Measurements from ENCODE around the gene SRD5A3. TPM values are rescaled to one million over a fixed set of nuclear protein-coding genes. Genes with fewer than 3 reads are reported as not detected.
"Not testable (repeated sequence)": the region's sequence is repeated elsewhere in the genome, so short reads cannot be mapped to it uniquely, and the experiment has no call there.

The SRD5A3 gene
- total and polyA plus RNA-seq, 2 donors = 13.0 to 14.4 TPM

DNA sequence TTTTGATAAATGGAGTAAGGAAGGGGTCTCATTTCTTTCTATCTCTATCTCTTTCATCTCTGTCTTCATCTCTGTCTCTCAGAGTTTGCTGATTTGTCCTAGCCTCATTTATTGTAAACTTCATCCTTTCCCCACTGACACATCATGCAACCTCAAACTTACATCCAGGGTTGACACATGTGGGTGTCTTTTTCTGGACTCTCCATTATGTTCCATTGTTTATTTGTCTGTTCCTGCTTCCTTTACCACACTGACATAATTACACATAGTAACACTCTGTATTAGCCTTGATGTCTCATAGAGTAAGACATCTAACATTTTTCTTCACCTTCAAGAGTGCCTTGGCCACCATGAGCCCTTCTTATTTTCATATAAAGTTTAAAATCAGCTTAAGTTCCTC is 8.1 kb upstream of the SRD5A3 start:
- no peak overlapping the region for H3K27ac ChIP-seq (ENCODE audit: low read depth in 1 of 2, low read length in 1 of 2)
- H3K36me3 ChIP-seq (ENCODE audit: control insufficient read depth in 2 of 2, insufficient read depth in 2 of 2, low read length in 1 of 2) = no peaks in the 10 kb centered on the region
- no peak overlapping the region for H3K4me3 ChIP-seq (ENCODE audit: low read length in 2 of 2)
- no peaks in the 10 kb centered on the region for H3K27me3 ChIP-seq (ENCODE audit: control insufficient read depth in 2 of 2, insufficient read depth in 1 of 2, low read length in 1 of 2)
- peaks cover 0 to 3% of the 10 kb centered on the region in 2 donors for H3K4me1 ChIP-seq (ENCODE audit: control insufficient read depth in 2 of 2, insufficient read depth in 2 of 2, low read length in 2 of 2)
- no peak for DNase-seq (ENCODE audit: low read depth in 6 of 9, low spot score in 9 of 9)
- H3K9me3 ChIP-seq (ENCODE audit: control insufficient read depth in 2 of 2, insufficient read depth in 1 of 2, low read length in 1 of 2) = peaks cover 0 to 7% of the 10 kb centered on the region in 2 donors

DNA sequence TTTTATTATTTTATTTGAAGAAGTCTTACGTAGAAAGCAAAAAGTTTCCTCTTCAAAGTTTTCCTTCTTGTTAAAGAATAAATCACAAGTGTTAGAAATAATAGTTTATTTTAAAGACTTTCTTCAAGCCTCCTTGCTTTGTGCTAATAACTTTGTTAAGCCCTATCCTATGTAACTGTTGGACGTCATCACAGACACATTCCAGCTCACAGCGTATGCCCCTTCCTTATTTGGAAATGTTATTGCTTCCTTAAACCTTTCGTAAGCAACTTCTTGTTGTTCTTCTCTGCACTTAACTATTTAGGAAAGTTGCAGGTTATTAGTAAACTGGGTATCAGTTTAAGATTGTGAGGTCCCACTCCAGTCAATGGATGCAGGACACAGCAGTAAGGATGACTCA is 7.6 kb upstream of the SRD5A3 start:
- Histone ChIP-seq H3K27me3 (ENCODE audit: control insufficient read depth in 2 of 2, insufficient read depth in 1 of 2, low read length in 1 of 2) (no peaks in the 10 kb centered on the region), H3K4me3 (ENCODE audit: low read length in 2 of 2) (no peak overlapping the region), H3K9me3 (ENCODE audit: control insufficient read depth in 2 of 2, insufficient read depth in 1 of 2, low read length in 1 of 2) (peaks cover 0 to 7% of the 10 kb centered on the region in 2 donors), H3K4me1 (ENCODE audit: control insufficient read depth in 2 of 2, insufficient read depth in 2 of 2, low read length in 2 of 2) (peaks cover 0 to 3% of the 10 kb centered on the region in 2 donors), H3K36me3 (ENCODE audit: control insufficient read depth in 2 of 2, insufficient read depth in 2 of 2, low read length in 1 of 2) (no peaks in the 10 kb centered on the region), H3K27ac (ENCODE audit: low read depth in 1 of 2, low read length in 1 of 2) (no peak overlapping the region)
- 95% methylated on average over 4 of the region's 4 CpGs for WGBS
- DNase-seq (ENCODE audit: low read depth in 6 of 9, low spot score in 9 of 9) = no peak

DNA sequence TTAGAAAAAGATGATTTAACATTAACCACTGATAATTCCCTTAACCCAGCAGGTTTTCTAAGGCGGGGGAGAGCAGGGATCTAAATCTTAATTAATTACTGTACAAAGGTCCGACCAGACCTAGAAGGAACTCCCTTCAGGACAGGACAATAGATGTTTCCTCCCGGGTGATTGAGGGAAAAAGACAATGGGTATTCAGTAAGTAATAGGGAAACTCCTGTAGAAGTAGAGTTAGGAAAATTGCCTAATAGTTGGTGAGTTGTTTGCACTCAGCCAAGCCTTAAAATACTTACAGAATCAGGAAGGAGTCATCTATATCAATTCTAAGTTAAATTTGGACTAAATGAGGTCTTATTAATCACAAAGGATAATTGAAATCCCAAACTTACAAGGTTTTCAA is 5.8 kb upstream of the SRD5A3 start:
- Histone ChIP-seq H3K4me1 (ENCODE audit: control insufficient read depth in 2 of 2, insufficient read depth in 2 of 2, low read length in 2 of 2) (peaks cover 0 to 3% of the 10 kb centered on the region in 2 donors), H3K4me3 (ENCODE audit: low read length in 2 of 2) (no peak overlapping the region), H3K9me3 (ENCODE audit: control insufficient read depth in 2 of 2, insufficient read depth in 1 of 2, low read length in 1 of 2) (peaks cover 0 to 7% of the 10 kb centered on the region in 2 donors), H3K27me3 (ENCODE audit: control insufficient read depth in 2 of 2, insufficient read depth in 1 of 2, low read length in 1 of 2) (no peaks in the 10 kb centered on the region), H3K36me3 (ENCODE audit: control insufficient read depth in 2 of 2, insufficient read depth in 2 of 2, low read length in 1 of 2) (no peaks in the 10 kb centered on the region), H3K27ac (ENCODE audit: low read depth in 1 of 2, low read length in 1 of 2) (no peak overlapping the region)
- 78% methylated on average over 3 of the region's 3 CpGs for WGBS
- no peak for DNase-seq (ENCODE audit: low read depth in 6 of 9, low spot score in 9 of 9)

DNA sequence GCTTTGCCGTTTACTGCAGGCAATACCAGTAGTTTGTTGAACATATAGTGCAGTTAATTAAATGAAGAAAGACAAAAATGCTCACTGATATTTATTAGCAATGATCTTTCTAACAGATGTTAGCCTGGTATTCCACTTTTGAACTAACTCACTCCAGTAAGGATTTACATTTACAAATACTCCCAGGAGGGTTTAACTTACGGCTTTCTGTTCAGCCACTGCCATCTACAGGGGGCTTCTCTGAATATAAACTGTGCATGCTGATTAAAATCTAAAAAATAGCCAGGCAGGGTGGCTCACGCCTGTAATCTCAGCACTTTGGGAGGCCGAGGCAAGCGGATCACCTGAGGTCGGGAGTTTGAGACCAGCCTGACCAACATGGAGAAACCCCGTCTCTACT is 2.2 kb upstream of the SRD5A3 start:
- Histone ChIP-seq H3K4me3 (ENCODE audit: low read length in 2 of 2) (no peak overlapping the region), H3K36me3 (ENCODE audit: control insufficient read depth in 2 of 2, insufficient read depth in 2 of 2, low read length in 1 of 2) (no peaks in the 10 kb centered on the region), H3K27ac (ENCODE audit: low read depth in 1 of 2, low read length in 1 of 2) (no peak overlapping the region), H3K9me3 (ENCODE audit: control insufficient read depth in 2 of 2, insufficient read depth in 1 of 2, low read length in 1 of 2) (no peaks in the 10 kb centered on the region), H3K4me1 (ENCODE audit: control insufficient read depth in 2 of 2, insufficient read depth in 2 of 2, low read length in 2 of 2) (peaks cover 8 to 10% of the 10 kb centered on the region in 2 donors), H3K27me3 (ENCODE audit: control insufficient read depth in 2 of 2, insufficient read depth in 1 of 2, low read length in 1 of 2) (no peaks in the 10 kb centered on the region)
- DNase-seq (ENCODE audit: low read depth in 6 of 9, low spot score in 9 of 9) = no peak
- WGBS = 96% methylated on average over 7 of the region's 7 CpGs

DNA sequence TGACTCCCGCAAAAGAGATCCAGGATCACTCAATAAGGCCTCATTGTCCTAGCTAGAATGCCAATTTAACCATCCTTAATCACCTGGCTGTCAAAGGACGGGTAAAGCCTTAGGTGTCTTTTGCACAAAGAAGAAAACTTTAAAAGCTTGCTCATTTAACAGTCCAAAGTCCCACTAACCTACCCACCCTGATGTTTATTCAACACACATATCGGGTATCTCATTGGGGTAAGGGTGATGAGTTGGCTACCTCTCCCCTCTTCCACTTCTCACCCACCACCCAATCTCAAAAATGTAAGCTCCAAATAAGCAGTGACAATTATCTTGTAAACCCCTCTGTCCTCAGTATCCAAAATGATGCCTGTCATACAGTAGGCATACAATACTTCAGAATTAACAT is 988 bp upstream of the SRD5A3 start:
- Histone ChIP-seq H3K27ac (ENCODE audit: low read depth in 1 of 2, low read length in 1 of 2) (no peak overlapping the region), H3K36me3 (ENCODE audit: control insufficient read depth in 2 of 2, insufficient read depth in 2 of 2, low read length in 1 of 2) (no peaks in the 10 kb centered on the region), H3K4me3 (ENCODE audit: low read length in 2 of 2) (no peak overlapping the region), H3K9me3 (ENCODE audit: control insufficient read depth in 2 of 2, insufficient read depth in 1 of 2, low read length in 1 of 2) (no peaks in the 10 kb centered on the region), H3K4me1 (ENCODE audit: control insufficient read depth in 2 of 2, insufficient read depth in 2 of 2, low read length in 2 of 2) (peaks cover 8 to 10% of the 10 kb centered on the region in 2 donors), H3K27me3 (ENCODE audit: control insufficient read depth in 2 of 2, insufficient read depth in 1 of 2, low read length in 1 of 2) (no peaks in the 10 kb centered on the region)
- DNase-seq (ENCODE audit: low read depth in 6 of 9, low spot score in 9 of 9) = no peak
- WGBS = 95% methylated on average over 3 of the region's 3 CpGs

DNA sequence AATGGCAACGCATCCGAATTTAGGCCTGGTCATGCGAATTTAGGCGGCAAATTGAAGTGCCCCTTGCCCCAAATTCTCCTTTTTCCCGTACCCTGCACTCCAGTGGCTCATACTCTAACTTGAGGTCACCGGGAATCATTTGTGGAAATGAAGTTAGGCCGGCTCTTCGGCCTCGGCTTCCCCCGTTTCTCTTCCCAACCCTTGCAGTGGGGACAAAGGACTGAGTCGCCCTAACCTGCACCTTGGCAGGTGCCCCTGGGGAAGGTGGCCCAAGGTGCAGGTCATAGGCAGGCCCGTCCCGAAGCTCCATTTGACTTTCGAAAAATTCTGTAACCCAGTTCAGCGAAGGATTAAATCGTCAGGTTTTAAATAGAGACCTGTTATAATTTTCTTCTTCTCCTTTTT is 811 bp downstream of the SRD5A3 start:
- Histone ChIP-seq H3K27ac (ENCODE audit: low read depth in 1 of 2, low read length in 1 of 2) (peak overlapping the region; percentile 50 to 69), H3K4me1 (ENCODE audit: control insufficient read depth in 2 of 2, insufficient read depth in 2 of 2, low read length in 2 of 2) (peaks cover 8 to 10% of the 10 kb centered on the region in 2 donors), H3K9me3 (ENCODE audit: control insufficient read depth in 2 of 2, insufficient read depth in 1 of 2, low read length in 1 of 2) (no peaks in the 10 kb centered on the region), H3K27me3 (ENCODE audit: control insufficient read depth in 2 of 2, insufficient read depth in 1 of 2, low read length in 1 of 2) (no peaks in the 10 kb centered on the region), H3K4me3 (ENCODE audit: low read length in 2 of 2) (peak overlapping the region; percentile 68 to 78), H3K36me3 (ENCODE audit: control insufficient read depth in 2 of 2, insufficient read depth in 2 of 2, low read length in 1 of 2) (no peaks in the 10 kb centered on the region)
- no peak for DNase-seq (ENCODE audit: low read depth in 6 of 9, low spot score in 9 of 9)
- 50% methylated on average over 16 of the region's 16 CpGs for WGBS

DNA sequence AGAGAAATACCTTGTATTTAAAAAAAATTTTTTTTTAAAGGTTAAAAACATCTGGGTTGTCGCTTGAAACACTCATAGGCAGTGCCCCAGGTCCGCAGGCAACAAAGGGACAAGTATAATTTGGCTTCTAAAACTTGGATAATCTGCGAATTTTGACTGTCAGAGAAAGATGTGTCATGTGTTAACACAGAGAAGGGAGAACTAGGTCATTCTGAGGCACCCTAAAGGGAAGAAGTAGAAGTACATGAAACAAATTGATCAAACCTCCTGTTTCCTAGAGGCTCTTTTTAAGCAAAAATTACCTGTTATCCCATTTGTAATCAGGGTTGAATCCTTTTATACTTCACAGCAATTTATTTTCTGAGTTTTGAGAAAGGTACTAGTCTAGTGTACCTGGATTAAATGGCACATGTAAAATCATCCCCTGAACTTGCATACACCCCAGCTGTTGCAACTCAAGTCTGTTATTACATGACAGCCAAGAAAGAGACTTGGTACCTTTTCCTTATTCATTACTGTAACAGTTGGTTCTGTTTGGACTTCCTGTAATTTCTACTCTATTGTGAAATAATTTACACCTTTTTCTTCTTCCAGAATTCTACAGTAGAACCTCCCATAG is 1.7 kb downstream of the SRD5A3 start:
- no peaks in the 10 kb centered on the region for H3K27me3 ChIP-seq (ENCODE audit: control insufficient read depth in 2 of 2, insufficient read depth in 1 of 2, low read length in 1 of 2)
- H3K27ac ChIP-seq (ENCODE audit: low read depth in 1 of 2, low read length in 1 of 2) = peak overlapping the region in 1 of 2 donors; percentile 7
- 94% methylated on average over 3 of the region's 3 CpGs for WGBS
- DNase-seq (ENCODE audit: low read depth in 6 of 9, low spot score in 9 of 9) = peak in 2 of 9 donors; percentile 30 to 61
- peaks cover 0 to under 1% of the 10 kb centered on the region in 2 donors for H3K36me3 ChIP-seq (ENCODE audit: control insufficient read depth in 2 of 2, insufficient read depth in 2 of 2, low read length in 1 of 2)
- H3K9me3 ChIP-seq (ENCODE audit: control insufficient read depth in 2 of 2, insufficient read depth in 1 of 2, low read length in 1 of 2) = no peaks in the 10 kb centered on the region
- H3K4me1 ChIP-seq (ENCODE audit: control insufficient read depth in 2 of 2, insufficient read depth in 2 of 2, low read length in 2 of 2) = peaks cover 8 to 10% of the 10 kb centered on the region in 2 donors
- no peak overlapping the region for H3K4me3 ChIP-seq (ENCODE audit: low read length in 2 of 2)

DNA sequence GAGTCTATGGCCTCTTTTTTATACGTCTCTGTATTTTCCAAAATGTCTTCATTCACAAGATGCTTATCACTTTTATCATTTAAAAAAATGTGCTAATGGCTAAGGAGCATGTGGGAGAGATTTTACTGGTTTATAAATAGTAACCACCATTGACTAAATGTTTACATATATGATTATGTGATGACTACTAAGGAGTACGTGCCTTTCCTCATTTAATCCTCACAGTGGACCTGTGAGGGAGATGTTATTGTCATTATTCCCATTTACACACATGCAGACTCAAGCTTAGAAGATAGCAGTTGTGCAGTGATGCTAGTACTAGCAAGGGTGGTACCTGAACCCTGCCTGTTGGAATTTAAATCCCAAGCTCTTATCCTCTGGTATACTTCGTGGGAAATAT is 2.4 kb downstream of the SRD5A3 start:
- WGBS = 97% methylated on average over 3 of the region's 3 CpGs
- no peak overlapping the region for H3K4me3 ChIP-seq (ENCODE audit: low read length in 2 of 2)
- H3K9me3 ChIP-seq (ENCODE audit: control insufficient read depth in 2 of 2, insufficient read depth in 1 of 2, low read length in 1 of 2) = no peaks in the 10 kb centered on the region
- no peak for DNase-seq (ENCODE audit: low read depth in 6 of 9, low spot score in 9 of 9)
- peaks cover 8 to 10% of the 10 kb centered on the region in 2 donors for H3K4me1 ChIP-seq (ENCODE audit: control insufficient read depth in 2 of 2, insufficient read depth in 2 of 2, low read length in 2 of 2)
- H3K27ac ChIP-seq (ENCODE audit: low read depth in 1 of 2, low read length in 1 of 2) = no peak overlapping the region
- H3K27me3 ChIP-seq (ENCODE audit: control insufficient read depth in 2 of 2, insufficient read depth in 1 of 2, low read length in 1 of 2) = no peaks in the 10 kb centered on the region
- peaks cover 0 to 4% of the 10 kb centered on the region in 2 donors for H3K36me3 ChIP-seq (ENCODE audit: control insufficient read depth in 2 of 2, insufficient read depth in 2 of 2, low read length in 1 of 2)

DNA sequence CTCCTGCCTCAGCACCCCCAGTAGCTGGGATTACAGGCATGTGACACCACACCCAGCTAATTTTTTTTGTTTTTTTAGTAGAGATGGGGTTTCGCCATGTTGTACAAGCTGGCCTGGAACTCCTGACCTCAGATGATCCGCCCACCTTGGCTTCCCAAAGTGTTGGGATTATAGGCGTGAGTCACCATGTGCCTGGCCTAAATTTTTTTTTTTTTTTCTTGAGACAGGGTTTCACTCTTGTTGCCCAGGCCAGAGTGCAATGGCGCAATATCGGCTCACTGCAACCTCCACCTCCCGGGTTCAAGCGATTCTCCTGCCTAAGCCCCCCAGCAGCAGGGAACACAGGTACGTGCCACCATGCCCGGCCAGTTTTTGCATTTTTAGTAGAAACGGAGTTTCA is 4.8 kb downstream of the SRD5A3 start:
- H3K36me3 ChIP-seq (ENCODE audit: control insufficient read depth in 2 of 2, insufficient read depth in 2 of 2, low read length in 1 of 2); DNase-seq (ENCODE audit: low read depth in 6 of 9, low spot score in 9 of 9); H3K27ac ChIP-seq (ENCODE audit: low read depth in 1 of 2, low read length in 1 of 2); H3K4me3 ChIP-seq (ENCODE audit: low read length in 2 of 2); H3K27me3 ChIP-seq (ENCODE audit: control insufficient read depth in 2 of 2, insufficient read depth in 1 of 2, low read length in 1 of 2); H3K9me3 ChIP-seq (ENCODE audit: control insufficient read depth in 2 of 2, insufficient read depth in 1 of 2, low read length in 1 of 2): not testable (repeated sequence)
- H3K4me1 ChIP-seq (ENCODE audit: control insufficient read depth in 2 of 2, insufficient read depth in 2 of 2, low read length in 2 of 2) = peaks cover 8 to 10% of the 10 kb centered on the region in 2 donors
- 98% methylated on average over 10 of the region's 10 CpGs for WGBS
